ENCODE results near the gene RBM33. TPM values are rescaled to one million over a fixed set of nuclear protein-coding genes. Genes with fewer than 3 reads are reported as not detected.
A peak's percentile ranks its signal among the peaks of the same experiment; 100 is the strongest.

RBM33 gene
- total and polyA plus RNA-seq, 9 of the 15 experiments (the other 6 are each of a cell fraction or from before 2014, with no cell fraction given), result 4.4 to 80.7 (median 27.3) TPM

DNA sequence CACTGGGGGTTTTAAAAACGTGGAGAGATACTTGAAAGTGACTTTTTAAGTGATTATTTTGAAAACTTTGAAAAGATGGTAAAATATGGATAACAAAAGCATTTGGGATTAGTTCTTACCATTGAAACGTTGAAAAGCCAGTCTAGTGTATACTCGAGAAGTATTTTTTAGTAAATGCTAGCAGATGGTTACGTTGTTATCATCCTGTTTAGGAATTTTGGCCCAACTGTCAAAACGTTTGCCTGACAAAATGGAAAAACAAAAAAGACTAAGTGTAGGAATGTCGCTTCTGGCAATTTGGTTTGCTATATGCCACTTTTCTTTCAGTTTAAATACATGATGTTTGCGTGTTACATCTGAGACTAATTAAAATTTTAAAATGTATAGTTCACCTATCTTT is 1.2 kb downstream of the RBM33 start (continued):
- TF ChIP-seq, protein P1, sequence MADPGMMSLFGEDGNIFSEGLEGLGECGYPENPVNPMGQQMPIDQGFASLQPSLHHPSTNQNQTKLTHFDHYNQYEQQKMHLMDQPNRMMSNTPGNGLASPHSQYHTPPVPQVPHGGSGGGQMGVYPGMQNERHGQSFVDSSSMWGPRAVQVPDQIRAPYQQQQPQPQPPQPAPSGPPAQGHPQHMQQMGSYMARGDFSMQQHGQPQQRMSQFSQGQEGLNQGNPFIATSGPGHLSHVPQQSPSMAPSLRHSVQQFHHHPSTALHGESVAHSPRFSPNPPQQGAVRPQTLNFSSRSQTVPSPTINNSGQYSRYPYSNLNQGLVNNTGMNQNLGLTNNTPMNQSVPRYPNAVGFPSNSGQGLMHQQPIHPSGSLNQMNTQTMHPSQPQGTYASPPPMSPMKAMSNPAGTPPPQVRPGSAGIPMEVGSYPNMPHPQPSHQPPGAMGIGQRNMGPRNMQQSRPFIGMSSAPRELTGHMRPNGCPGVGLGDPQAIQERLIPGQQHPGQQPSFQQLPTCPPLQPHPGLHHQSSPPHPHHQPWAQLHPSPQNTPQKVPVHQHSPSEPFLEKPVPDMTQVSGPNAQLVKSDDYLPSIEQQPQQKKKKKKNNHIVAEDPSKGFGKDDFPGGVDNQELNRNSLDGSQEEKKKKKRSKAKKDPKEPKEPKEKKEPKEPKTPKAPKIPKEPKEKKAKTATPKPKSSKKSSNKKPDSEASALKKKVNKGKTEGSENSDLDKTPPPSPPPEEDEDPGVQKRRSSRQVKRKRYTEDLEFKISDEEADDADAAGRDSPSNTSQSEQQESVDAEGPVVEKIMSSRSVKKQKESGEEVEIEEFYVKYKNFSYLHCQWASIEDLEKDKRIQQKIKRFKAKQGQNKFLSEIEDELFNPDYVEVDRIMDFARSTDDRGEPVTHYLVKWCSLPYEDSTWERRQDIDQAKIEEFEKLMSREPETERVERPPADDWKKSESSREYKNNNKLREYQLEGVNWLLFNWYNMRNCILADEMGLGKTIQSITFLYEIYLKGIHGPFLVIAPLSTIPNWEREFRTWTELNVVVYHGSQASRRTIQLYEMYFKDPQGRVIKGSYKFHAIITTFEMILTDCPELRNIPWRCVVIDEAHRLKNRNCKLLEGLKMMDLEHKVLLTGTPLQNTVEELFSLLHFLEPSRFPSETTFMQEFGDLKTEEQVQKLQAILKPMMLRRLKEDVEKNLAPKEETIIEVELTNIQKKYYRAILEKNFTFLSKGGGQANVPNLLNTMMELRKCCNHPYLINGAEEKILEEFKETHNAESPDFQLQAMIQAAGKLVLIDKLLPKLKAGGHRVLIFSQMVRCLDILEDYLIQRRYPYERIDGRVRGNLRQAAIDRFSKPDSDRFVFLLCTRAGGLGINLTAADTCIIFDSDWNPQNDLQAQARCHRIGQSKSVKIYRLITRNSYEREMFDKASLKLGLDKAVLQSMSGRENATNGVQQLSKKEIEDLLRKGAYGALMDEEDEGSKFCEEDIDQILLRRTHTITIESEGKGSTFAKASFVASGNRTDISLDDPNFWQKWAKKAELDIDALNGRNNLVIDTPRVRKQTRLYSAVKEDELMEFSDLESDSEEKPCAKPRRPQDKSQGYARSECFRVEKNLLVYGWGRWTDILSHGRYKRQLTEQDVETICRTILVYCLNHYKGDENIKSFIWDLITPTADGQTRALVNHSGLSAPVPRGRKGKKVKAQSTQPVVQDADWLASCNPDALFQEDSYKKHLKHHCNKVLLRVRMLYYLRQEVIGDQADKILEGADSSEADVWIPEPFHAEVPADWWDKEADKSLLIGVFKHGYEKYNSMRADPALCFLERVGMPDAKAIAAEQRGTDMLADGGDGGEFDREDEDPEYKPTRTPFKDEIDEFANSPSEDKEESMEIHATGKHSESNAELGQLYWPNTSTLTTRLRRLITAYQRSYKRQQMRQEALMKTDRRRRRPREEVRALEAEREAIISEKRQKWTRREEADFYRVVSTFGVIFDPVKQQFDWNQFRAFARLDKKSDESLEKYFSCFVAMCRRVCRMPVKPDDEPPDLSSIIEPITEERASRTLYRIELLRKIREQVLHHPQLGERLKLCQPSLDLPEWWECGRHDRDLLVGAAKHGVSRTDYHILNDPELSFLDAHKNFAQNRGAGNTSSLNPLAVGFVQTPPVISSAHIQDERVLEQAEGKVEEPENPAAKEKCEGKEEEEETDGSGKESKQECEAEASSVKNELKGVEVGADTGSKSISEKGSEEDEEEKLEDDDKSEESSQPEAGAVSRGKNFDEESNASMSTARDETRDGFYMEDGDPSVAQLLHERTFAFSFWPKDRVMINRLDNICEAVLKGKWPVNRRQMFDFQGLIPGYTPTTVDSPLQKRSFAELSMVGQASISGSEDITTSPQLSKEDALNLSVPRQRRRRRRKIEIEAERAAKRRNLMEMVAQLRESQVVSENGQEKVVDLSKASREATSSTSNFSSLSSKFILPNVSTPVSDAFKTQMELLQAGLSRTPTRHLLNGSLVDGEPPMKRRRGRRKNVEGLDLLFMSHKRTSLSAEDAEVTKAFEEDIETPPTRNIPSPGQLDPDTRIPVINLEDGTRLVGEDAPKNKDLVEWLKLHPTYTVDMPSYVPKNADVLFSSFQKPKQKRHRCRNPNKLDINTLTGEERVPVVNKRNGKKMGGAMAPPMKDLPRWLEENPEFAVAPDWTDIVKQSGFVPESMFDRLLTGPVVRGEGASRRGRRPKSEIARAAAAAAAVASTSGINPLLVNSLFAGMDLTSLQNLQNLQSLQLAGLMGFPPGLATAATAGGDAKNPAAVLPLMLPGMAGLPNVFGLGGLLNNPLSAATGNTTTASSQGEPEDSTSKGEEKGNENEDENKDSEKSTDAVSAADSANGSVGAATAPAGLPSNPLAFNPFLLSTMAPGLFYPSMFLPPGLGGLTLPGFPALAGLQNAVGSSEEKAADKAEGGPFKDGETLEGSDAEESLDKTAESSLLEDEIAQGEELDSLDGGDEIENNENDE (IDR thresholded peaks at IDR 0.05; ENCODE audit: low read depth, low read length), result no peak
- TF ChIP-seq FOXJ3 (CRISPR knock-in tag; IDR thresholded peaks at IDR 0.05) (no peak), ZNF551 (CRISPR knock-in tag; IDR thresholded peaks at IDR 0.05) (no peak), MEIS2 (IDR thresholded peaks at IDR 0.05; ENCODE audit: partially characterized antibody) (no peak), KHSRP (IDR thresholded peaks at IDR 0.05) (0 out of 2 replicates have a peak, but pooled peaks have one; percentile 5), CCNT2 (IDR thresholded peaks at IDR 0.05; ENCODE audit: borderline replicate concordance, extremely low read depth, insufficient read length, low read depth, low read length) (no peak), POLR2H (tag; IDR thresholded peaks at IDR 0.05; ENCODE audit: low read depth) (peak; percentile 62; the same call in 1 of the 2 replicates), ZBTB7A (IDR thresholded peaks at IDR 0.05; ENCODE audit: borderline replicate concordance, control insufficient read depth, low read depth, low read length) (no peak), PRMT5 (CRISPR knock-in tag; IDR thresholded peaks at IDR 0.05) (no peak), HDAC2 (IDR thresholded peaks at IDR 0.05) (no peak), CBX8 (IDR thresholded peaks at IDR 0.05; ENCODE audit: borderline replicate concordance, extremely low read depth, low read depth, low read length, poor library complexity, severe bottlenecking) (no peak), ZNF124 (CRISPR knock-in tag; IDR thresholded peaks at IDR 0.05) (no peak), HMGN3 (IDR thresholded peaks at IDR 0.05; ENCODE audit: borderline replicate concordance, extremely low read depth, insufficient read length, low read depth, low read length) (no peak), U2AF1 (optimal IDR thresholded peaks at IDR 0.05; ENCODE audit: low read depth, low read length) (no peak), HDAC3 (IDR thresholded peaks at IDR 0.05; ENCODE audit: borderline replicate concordance, partially characterized antibody) (peak; percentile 37)

Measured in K562 (cell line).